Astrocyte (in vitro differentiated cells and primary cell): Measurements from ENCODE around the gene CHMP3. TPM values are rescaled to one million over a fixed set of nuclear protein-coding genes. Genes with fewer than 3 reads are reported as not detected.

Experiments
- DNase-seq: peaks from one replicate; pipeline ENCODE4 v3.0.0-alpha.2; 2010; ENCODE audit warnings: low read depth
- FAIRE-seq: peaks from 2 replicates; lab custom pipeline; 2011; peaks lifted over from hg19 to GRCh38; lab: Jason Lieb, UNC
- H2AFZ ChIP-seq: 2 replicates; pipeline ENCODE4 v1.6.0; 2012; ENCODE audit warnings: low read depth, low read length, inconsistent platforms
- H3K27ac ChIP-seq: 2 replicates; pipeline ENCODE4 v1.5.1; 2011; ENCODE audit warnings: low read depth, low read length, inconsistent platforms
- H3K27me3 ChIP-seq: 2 replicates; pipeline ENCODE4 v1.6.0; 2011; ENCODE audit warnings: low read length, inconsistent platforms; ENCODE audit not compliant: insufficient read depth
- H3K36me3 ChIP-seq: 2 replicates; pipeline ENCODE4 v1.5.1; 2011; ENCODE audit warnings: low read length, inconsistent platforms; ENCODE audit not compliant: insufficient read depth
- H3K4me1 ChIP-seq: 2 replicates; pipeline ENCODE4 v1.5.1; 2011; ENCODE audit warnings: low read length, inconsistent platforms; ENCODE audit not compliant: insufficient read depth
- H3K4me2 ChIP-seq: 2 replicates; pipeline ENCODE4 v1.6.0; 2012; ENCODE audit warnings: low read length, inconsistent platforms
- H3K4me3 ChIP-seq: 2 replicates; pipeline ENCODE4 v1.5.1; 2011; ENCODE audit warnings: low read depth, mild to moderate bottlenecking, low read length, inconsistent platforms; ENCODE audit not compliant: insufficient read depth
- H3K79me2 ChIP-seq: 2 replicates; pipeline ENCODE4 v1.6.0; 2012; ENCODE audit warnings: mild to moderate bottlenecking, low read length, inconsistent platforms; ENCODE audit not compliant: insufficient read depth
- H3K9ac ChIP-seq: 2 replicates; pipeline ENCODE4 v1.6.0; 2012; ENCODE audit warnings: mild to moderate bottlenecking, low read length, inconsistent platforms
- H3K9me3 ChIP-seq: 2 replicates; pipeline ENCODE4 v1.5.1; 2012; ENCODE audit warnings: low read depth, mild to moderate bottlenecking, low read length, inconsistent platforms; ENCODE audit not compliant: insufficient read depth
- H4K20me1 ChIP-seq: 2 replicates; pipeline ENCODE4 v1.6.0; 2012; ENCODE audit warnings: low read length, inconsistent platforms; ENCODE audit not compliant: insufficient read depth
- H3K27ac Mint-ChIP-seq: one replicate; pipeline ENCODE4 v1.8.0; 2021; ENCODE audit warnings: mild to moderate bottlenecking, mixed read lengths; ENCODE audit not compliant: unreplicated experiment
- H3K27me3 Mint-ChIP-seq: one replicate; pipeline ENCODE4 v1.8.0; 2021; ENCODE audit warnings: low read depth, mixed read lengths; ENCODE audit not compliant: unreplicated experiment
- H3K36me3 Mint-ChIP-seq: one replicate; pipeline ENCODE4 v1.8.0; 2021; ENCODE audit warnings: low read depth, mixed read lengths; ENCODE audit not compliant: unreplicated experiment
- H3K4me1 Mint-ChIP-seq: one replicate; pipeline ENCODE4 v1.8.0; 2021; ENCODE audit warnings: low read depth, mixed read lengths; ENCODE audit not compliant: unreplicated experiment
- H3K4me3 Mint-ChIP-seq: one replicate; pipeline ENCODE4 v1.8.0; 2021; ENCODE audit warnings: mild to moderate bottlenecking, moderate library complexity, mixed read lengths; ENCODE audit not compliant: unreplicated experiment
- H3K9me3 Mint-ChIP-seq: one replicate; pipeline ENCODE4 v1.8.0; 2021; ENCODE audit warnings: mild to moderate bottlenecking, mixed read lengths; ENCODE audit not compliant: unreplicated experiment
- EZH2 ChIP-seq: IDR thresholded peaks from 2 replicates; pipeline ENCODE4 v1.6.1; 2012; ENCODE audit warnings: mild to moderate bottlenecking, low read length, inconsistent platforms; ENCODE audit not compliant: insufficient read depth
- total RNA-seq: library from RNA; stranded (reverse); gene quantifications from 2 replicates; pipeline ENCODE4 v1.2.1, GENCODE V29; 2021
- TF ChIP-seq, protein P1 (sequence below): IDR thresholded peaks from 2 replicates; pipeline ENCODE4 v1.5.1; 2011; ENCODE audit warnings: low read depth, mild to moderate bottlenecking, inconsistent platforms, low read length, moderate library complexity; ENCODE audit not compliant: insufficient read depth

Gene CHMP3
- total RNA-seq, 1 donor from 2014 or later = 91.0 TPM

DNA sequence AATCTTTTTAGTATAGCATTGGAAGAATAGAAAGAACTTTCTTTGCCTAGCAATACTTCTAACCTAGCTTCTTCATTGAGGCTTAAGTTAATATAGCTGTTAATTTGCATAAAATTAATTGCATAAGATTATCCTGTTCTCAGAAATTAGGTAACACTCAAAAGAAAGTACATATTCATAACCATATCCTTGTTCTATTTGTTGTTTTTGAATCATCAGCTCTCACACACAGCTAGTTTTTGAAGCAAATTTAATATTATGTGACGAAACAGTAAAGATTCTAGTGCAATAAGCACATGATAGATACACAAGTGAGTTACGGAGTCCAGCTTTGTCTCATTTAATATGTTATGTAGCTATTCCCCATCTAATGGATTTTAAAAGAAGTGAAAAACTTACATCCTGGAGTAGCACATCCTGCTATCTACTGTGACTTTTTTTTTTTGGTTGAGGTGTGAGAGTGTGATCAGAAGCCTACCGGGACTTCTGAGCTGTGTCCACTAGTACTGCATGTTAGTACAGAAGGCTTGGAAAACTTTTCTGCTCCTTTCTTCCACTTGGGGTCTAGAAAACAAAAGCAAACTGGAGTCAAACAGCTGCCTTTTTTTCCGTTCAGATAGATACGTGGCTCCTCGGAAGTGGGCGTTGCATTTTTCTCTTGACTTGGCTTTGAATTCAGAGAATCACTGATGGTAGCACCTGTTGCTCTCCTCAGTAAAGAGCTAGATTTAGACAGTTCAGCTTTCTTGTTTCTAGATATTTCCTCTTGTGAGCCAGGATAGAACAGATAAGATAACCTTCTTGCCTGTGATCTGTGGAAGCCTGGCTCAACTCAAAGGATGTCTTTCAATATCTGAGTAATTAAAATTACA lies 94.8 kb downstream of the CHMP3 start:
- Mint-ChIP-seq H3K4me1 (no peaks in the 10 kb centered on the region), H3K36me3 (peaks cover 13% of the 10 kb centered on the region), H3K27me3 (no peaks in the 10 kb centered on the region), H3K27ac (no peak overlapping the region), H3K4me3 (no peak overlapping the region), H3K9me3 (no peaks in the 10 kb centered on the region)
- Histone ChIP-seq H4K20me1 (peaks cover 25% of the 10 kb centered on the region), H3K9ac (no peak overlapping the region), H3K4me2 (no peak overlapping the region), H3K4me3 (no peak overlapping the region), H3K79me2 (no peaks in the 10 kb centered on the region), H2AFZ (no peak overlapping the region), H3K9me3 (no peaks in the 10 kb centered on the region), H3K27me3 (no peaks in the 10 kb centered on the region), H3K36me3 (peaks cover 51% of the 10 kb centered on the region), H3K4me1 (no peaks in the 10 kb centered on the region), H3K27ac (no peak overlapping the region)
- FAIRE-seq (no peak), DNase-seq (no peak)
- no peak for TF ChIP-seq EZH2
- TF ChIP-seq, protein P1, sequence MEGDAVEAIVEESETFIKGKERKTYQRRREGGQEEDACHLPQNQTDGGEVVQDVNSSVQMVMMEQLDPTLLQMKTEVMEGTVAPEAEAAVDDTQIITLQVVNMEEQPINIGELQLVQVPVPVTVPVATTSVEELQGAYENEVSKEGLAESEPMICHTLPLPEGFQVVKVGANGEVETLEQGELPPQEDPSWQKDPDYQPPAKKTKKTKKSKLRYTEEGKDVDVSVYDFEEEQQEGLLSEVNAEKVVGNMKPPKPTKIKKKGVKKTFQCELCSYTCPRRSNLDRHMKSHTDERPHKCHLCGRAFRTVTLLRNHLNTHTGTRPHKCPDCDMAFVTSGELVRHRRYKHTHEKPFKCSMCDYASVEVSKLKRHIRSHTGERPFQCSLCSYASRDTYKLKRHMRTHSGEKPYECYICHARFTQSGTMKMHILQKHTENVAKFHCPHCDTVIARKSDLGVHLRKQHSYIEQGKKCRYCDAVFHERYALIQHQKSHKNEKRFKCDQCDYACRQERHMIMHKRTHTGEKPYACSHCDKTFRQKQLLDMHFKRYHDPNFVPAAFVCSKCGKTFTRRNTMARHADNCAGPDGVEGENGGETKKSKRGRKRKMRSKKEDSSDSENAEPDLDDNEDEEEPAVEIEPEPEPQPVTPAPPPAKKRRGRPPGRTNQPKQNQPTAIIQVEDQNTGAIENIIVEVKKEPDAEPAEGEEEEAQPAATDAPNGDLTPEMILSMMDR = no peak

DNA sequence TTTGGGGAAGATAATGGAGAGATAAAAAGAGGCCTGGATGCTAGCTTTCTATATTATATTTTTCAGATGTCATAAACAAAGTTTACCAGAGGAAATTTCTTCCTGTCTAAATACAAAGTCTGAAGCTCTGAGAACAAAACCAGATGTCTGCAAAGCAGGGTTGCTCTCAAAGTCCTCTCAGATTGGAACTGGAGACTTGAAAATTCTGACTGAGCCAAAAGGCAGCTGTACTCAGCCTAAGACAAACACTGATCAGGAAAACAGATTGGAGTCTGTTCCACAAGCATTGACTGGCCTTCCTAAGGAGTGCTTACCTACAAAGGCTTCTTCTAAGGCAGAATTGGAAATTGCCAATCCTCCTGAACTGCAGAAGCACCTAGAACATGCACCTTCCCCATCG lies 96.9 kb downstream of the CHMP3 start:
- H3K79me2 ChIP-seq = no peaks in the 10 kb centered on the region
- no peaks in the 10 kb centered on the region for H3K27me3 Mint-ChIP-seq
- no peak overlapping the region for H3K4me2 ChIP-seq
- no peak overlapping the region for H3K27ac Mint-ChIP-seq
- TF ChIP-seq, protein P1 = no peak
- TF ChIP-seq EZH2 = no peak
- H3K36me3 Mint-ChIP-seq = peaks cover 9% of the 10 kb centered on the region
- DNase-seq (no peak), FAIRE-seq (no peak)
- no peaks in the 10 kb centered on the region for H3K4me1 Mint-ChIP-seq
- H2AFZ ChIP-seq = no peak overlapping the region
- H3K4me3 ChIP-seq = no peak overlapping the region
- no peak overlapping the region for H3K9ac ChIP-seq
- H3K4me3 Mint-ChIP-seq = no peak overlapping the region
- no peaks in the 10 kb centered on the region for H3K27me3 ChIP-seq
- H3K9me3 ChIP-seq = no peaks in the 10 kb centered on the region
- no peak overlapping the region for H3K27ac ChIP-seq
- peaks cover 55% of the 10 kb centered on the region for H3K36me3 ChIP-seq
- peaks cover 23% of the 10 kb centered on the region for H4K20me1 ChIP-seq
- no peaks in the 10 kb centered on the region for H3K4me1 ChIP-seq
- no peaks in the 10 kb centered on the region for H3K9me3 Mint-ChIP-seq

DNA sequence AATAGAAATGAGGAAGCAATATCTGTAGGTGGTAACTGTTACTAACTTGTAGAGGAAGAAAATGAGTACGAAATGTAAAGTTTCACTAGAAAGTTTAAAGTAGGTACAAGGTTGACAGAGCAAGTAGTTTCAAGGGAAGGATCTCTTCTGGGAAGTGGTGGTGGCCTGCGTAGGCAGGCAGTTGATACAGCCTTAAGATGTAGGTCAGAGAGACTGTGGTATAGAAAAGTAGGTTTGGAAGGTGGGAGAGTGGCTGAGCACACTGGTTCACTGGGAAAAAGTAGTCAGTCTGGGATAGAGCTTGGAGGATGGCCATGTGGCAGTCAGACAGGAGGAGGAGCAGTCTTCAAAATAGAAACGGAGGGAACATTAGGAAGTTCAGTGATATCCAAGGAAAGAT lies 98.6 kb downstream of the CHMP3 start:
- no peak overlapping the region for H3K4me3 ChIP-seq
- no peak overlapping the region for H3K4me2 ChIP-seq
- FAIRE-seq = no peak
- no peaks in the 10 kb centered on the region for H3K9me3 ChIP-seq
- no peak overlapping the region for H3K27ac ChIP-seq
- H3K4me3 Mint-ChIP-seq = no peak overlapping the region
- H3K4me1 ChIP-seq = no peaks in the 10 kb centered on the region
- no peak for DNase-seq
- no peak overlapping the region for H3K27ac Mint-ChIP-seq
- peaks cover 15% of the 10 kb centered on the region for H3K36me3 Mint-ChIP-seq
- peaks cover 21% of the 10 kb centered on the region for H4K20me1 ChIP-seq
- H3K27me3 ChIP-seq = no peaks in the 10 kb centered on the region
- H3K9ac ChIP-seq = no peak overlapping the region
- no peaks in the 10 kb centered on the region for H3K27me3 Mint-ChIP-seq
- H3K79me2 ChIP-seq = no peaks in the 10 kb centered on the region
- peaks cover 61% of the 10 kb centered on the region for H3K36me3 ChIP-seq
- no peaks in the 10 kb centered on the region for H3K9me3 Mint-ChIP-seq
- TF ChIP-seq, protein P1 = no peak
- TF ChIP-seq EZH2 = no peak
- no peak overlapping the region for H2AFZ ChIP-seq
- no peaks in the 10 kb centered on the region for H3K4me1 Mint-ChIP-seq
